ENCODE measurements around the gene ALDH1A3.

The ALDH1A3 gene

GRCh38 chr15:100859970-100860828 is 19.4 kb upstream of the ALDH1A3 start:
- DNase-seq (ENCODE audit: low spot score), result no peak

GRCh38 chr15:100860829-100861510 is 18.7 kb upstream of the ALDH1A3 start:
- no peak for DNase-seq (ENCODE audit: low spot score)

GRCh38 chr15:100861511-100861991 is 18.1 kb upstream of the ALDH1A3 start:
- DNase-seq (ENCODE audit: low spot score), result no peak

- DNase-seq (ENCODE audit: low spot score), result no peak
Observed at GRCh38 chr15:100862162-100862561, 17.5 kb upstream of the ALDH1A3 start.

- DNase-seq (ENCODE audit: low spot score), result no peak
Observed at GRCh38 chr15:100863075-100863795, 16.4 kb upstream of the ALDH1A3 start.

GRCh38 chr15:100863796-100864267 is 15.8 kb upstream of the ALDH1A3 start:
- no peak for DNase-seq (ENCODE audit: low spot score)

GRCh38 chr15:100866386-100867330 is 13.0 kb upstream of the ALDH1A3 start:
- DNase-seq (ENCODE audit: low spot score), result no peak

- DNase-seq (ENCODE audit: low spot score), result no peak
Observed at GRCh38 chr15:100867433-100867832, 12.2 kb upstream of the ALDH1A3 start.

- DNase-seq (ENCODE audit: low spot score), result peak; percentile 53
Observed at GRCh38 chr15:100869151-100869999, 10.3 kb upstream of the ALDH1A3 start.

- DNase-seq (ENCODE audit: low spot score), result peak; percentile 83
Observed at GRCh38 chr15:100873029-100873677, 6.5 kb upstream of the ALDH1A3 start.

GRCh38 chr15:100875495-100875894 is 4.1 kb upstream of the ALDH1A3 start:
- DNase-seq (ENCODE audit: low spot score), result no peak

- DNase-seq (ENCODE audit: low spot score), result no peak
Observed at GRCh38 chr15:100875976-100876375, 3.7 kb upstream of the ALDH1A3 start.

- DNase-seq (ENCODE audit: low spot score), result no peak
Observed at GRCh38 chr15:100877551-100877950, 2.1 kb upstream of the ALDH1A3 start.

GRCh38 chr15:100878130-100878529 is 1.5 kb upstream of the ALDH1A3 start:
- DNase-seq (ENCODE audit: low spot score), result no peak

- DNase-seq (ENCODE audit: low spot score), result no peak
Observed at GRCh38 chr15:100878648-100879047, 983 bp upstream of the ALDH1A3 start.

GRCh38 chr15:100879061-100879463 is 569 bp upstream of the ALDH1A3 start:
- DNase-seq (ENCODE audit: low spot score), result no peak

GRCh38 chr15:100880139-100880896 is 687 bp downstream of the ALDH1A3 start:
- DNase-seq (ENCODE audit: low spot score), result no peak

GRCh38 chr15:100880897-100881242 is 1.2 kb downstream of the ALDH1A3 start:
- DNase-seq (ENCODE audit: low spot score), result no peak
